ENCODE results near the gene RPL31. TPM values are rescaled to one million over a fixed set of nuclear protein-coding genes. Genes with fewer than 3 reads are reported as not detected.

Gene RPL31
- total and polyA plus RNA-seq, 2 experiments from 2014 or later: 1,256 to 1,571 TPM

- Histone ChIP-seq H3K4me1 (ENCODE audit: insufficient read depth) (no peaks in the 10 kb centered on the region), H3K27me3 (no peaks in the 10 kb centered on the region), H3K9me2 (replicated peaks; ENCODE audit: insufficient read depth) (no peaks in the 10 kb centered on the region), H4K20me1 (ENCODE audit: insufficient read depth, poor library complexity, severe bottlenecking) (no peaks in the 10 kb centered on the region), H3K79me2 (no peaks in the 10 kb centered on the region), H3K27ac (no peak overlapping the region), H3K4me2 (no peak overlapping the region), H3K36me3 (replicated peaks; ENCODE audit: insufficient read depth, low read depth) (no peaks in the 10 kb centered on the region), H3K4me3 (no peak overlapping the region), H2AFZ (no peak overlapping the region), H3K9me3 (ENCODE audit: low read depth) (no peaks in the 10 kb centered on the region)
- DNase-seq (ENCODE audit: low spot score): no peak
- whole genome bisulfite sequencing (ENCODE audit: low lambda C conversion rate, missing lambda C conversion rate): 95% methylated on average over 3 of the region's 3 CpGs
- TF ChIP-seq EZH2phosphoT487 (IDR thresholded peaks at IDR 0.05; ENCODE audit: low read depth, severe bottlenecking, unreplicated experiment) (no peak), EZH2 (IDR thresholded peaks at IDR 0.05; ENCODE audit: borderline replicate concordance) (no peak)
- TF ChIP-seq, protein P1, sequence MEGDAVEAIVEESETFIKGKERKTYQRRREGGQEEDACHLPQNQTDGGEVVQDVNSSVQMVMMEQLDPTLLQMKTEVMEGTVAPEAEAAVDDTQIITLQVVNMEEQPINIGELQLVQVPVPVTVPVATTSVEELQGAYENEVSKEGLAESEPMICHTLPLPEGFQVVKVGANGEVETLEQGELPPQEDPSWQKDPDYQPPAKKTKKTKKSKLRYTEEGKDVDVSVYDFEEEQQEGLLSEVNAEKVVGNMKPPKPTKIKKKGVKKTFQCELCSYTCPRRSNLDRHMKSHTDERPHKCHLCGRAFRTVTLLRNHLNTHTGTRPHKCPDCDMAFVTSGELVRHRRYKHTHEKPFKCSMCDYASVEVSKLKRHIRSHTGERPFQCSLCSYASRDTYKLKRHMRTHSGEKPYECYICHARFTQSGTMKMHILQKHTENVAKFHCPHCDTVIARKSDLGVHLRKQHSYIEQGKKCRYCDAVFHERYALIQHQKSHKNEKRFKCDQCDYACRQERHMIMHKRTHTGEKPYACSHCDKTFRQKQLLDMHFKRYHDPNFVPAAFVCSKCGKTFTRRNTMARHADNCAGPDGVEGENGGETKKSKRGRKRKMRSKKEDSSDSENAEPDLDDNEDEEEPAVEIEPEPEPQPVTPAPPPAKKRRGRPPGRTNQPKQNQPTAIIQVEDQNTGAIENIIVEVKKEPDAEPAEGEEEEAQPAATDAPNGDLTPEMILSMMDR (IDR thresholded peaks at IDR 0.05; ENCODE audit: poor library complexity): no peak
Measured at GRCh38 chr2:101053117-101053516, 51.0 kb downstream of the RPL31 start.

Other genes starting within 250 kb of the RPL31 start
- 7.7 and 8.3 TPM in 2 replicates for gene NPAS2, start 182.2 kb upstream of the RPL31 start, total RNA-seq
- 14.7 and 16.8 TPM in 2 replicates for gene NPAS2, start 182.2 kb upstream of the RPL31 start, polyA plus RNA-seq
- gene TBC1D8, start 149.1 kb downstream of the RPL31 start, total RNA-seq: 15.8 and 18.7 TPM in 2 replicates
- 10.1 and 17.9 TPM in 2 replicates for gene TBC1D8, start 149.1 kb downstream of the RPL31 start, polyA plus RNA-seq

All from hepatocyte (in vitro differentiated cells).